Measurements from ENCODE around the gene DOP1B.
"Not testable (repeated sequence)": the region's sequence is repeated elsewhere in the genome, so short reads cannot be mapped to it uniquely, and the experiment has no call there.

Gene DOP1B

DNA sequence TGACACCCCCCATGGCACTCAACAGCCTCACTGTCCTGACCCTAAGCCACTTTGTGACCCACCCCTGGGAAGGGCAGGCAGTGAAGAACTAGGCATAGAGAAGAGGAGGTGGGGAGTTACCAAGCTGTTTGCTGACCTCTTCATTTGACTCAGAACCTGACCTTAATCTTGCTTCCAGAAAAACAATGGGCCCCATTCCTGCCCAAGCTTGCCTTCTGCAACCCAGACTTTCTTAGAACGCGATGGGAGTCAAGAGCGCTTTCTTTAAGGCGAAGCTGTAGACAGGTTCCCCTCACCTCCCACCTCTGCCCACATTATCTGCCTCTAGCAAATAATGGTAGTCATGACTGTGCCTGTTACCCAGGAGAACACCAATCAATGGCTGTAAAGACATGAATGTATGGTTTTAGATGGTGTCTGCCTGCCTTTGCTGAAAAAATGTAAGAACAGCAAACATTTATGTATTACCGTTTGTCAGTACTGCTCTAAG, 30.0 kb upstream of the DOP1B start:
- DNase-seq (ENCODE audit: low read depth): no peak
- TF ChIP-seq, protein P1, sequence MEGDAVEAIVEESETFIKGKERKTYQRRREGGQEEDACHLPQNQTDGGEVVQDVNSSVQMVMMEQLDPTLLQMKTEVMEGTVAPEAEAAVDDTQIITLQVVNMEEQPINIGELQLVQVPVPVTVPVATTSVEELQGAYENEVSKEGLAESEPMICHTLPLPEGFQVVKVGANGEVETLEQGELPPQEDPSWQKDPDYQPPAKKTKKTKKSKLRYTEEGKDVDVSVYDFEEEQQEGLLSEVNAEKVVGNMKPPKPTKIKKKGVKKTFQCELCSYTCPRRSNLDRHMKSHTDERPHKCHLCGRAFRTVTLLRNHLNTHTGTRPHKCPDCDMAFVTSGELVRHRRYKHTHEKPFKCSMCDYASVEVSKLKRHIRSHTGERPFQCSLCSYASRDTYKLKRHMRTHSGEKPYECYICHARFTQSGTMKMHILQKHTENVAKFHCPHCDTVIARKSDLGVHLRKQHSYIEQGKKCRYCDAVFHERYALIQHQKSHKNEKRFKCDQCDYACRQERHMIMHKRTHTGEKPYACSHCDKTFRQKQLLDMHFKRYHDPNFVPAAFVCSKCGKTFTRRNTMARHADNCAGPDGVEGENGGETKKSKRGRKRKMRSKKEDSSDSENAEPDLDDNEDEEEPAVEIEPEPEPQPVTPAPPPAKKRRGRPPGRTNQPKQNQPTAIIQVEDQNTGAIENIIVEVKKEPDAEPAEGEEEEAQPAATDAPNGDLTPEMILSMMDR (IDR thresholded peaks at IDR 0.05; ENCODE audit: low read length, missing control alignments): no peak
- no peak overlapping the region for H3K4me3 ChIP-seq (replicated peaks; ENCODE audit: low read depth, low read length)

DNA sequence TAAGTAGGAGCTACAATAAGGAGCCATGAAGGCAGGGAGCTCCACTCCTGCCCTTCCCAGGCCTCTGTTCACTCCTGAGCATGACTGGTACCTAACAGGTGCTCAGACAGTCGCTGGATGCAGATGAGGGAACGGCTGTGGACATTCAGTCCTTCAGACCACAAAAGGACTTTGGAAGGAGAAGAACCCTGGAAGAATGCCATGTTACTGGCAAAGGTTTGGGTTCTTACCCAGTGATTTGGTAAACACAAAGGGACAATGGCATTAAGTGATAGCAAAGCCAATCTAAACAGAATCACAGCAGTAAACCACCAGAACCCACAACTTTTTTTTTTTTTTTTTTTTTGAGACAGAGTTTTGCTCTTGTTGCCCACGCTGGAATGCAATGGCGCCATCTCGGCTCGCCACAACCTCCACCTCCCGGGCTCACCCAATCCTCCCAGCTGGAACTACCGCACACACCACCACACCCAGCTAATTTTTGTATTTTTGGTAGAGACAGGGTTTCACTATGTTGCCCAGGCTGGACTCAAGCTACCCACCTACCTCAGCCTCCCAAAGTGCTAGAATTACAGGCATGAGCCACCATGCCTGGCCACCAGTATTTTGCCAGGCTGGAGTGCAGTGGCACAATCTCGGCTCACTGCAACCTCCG, 29.2 kb upstream of the DOP1B start:
- TF ChIP-seq, protein P1 (IDR thresholded peaks at IDR 0.05; ENCODE audit: low read length, missing control alignments): no peak
- no peak for DNase-seq (ENCODE audit: low read depth)
- H3K4me3 ChIP-seq (replicated peaks; ENCODE audit: low read depth, low read length): no peak overlapping the region

DNA sequence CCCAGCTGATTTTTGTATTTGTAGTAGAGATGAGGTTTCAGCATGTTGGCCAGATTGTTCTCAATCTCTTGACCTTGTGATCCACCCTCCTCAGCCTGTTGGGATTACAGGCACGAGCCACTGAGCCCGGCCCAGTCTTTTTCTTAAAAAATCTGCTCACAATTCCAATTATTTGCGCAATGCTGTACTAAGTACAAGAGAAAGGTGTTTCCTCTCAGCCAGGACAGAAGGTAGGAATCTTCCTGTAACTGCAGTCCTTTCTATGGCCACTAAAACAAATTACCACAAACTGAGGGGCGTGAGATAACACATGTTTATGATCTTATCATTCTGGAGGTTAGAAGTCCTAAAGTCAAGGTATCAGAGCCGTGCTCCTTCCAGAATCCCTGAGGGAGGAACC, 28.6 kb upstream of the DOP1B start:
- no peak for DNase-seq (ENCODE audit: low read depth)
- TF ChIP-seq, protein P1 (IDR thresholded peaks at IDR 0.05; ENCODE audit: low read length, missing control alignments): no peak
- no peak overlapping the region for H3K4me3 ChIP-seq (replicated peaks; ENCODE audit: low read depth, low read length)

DNA sequence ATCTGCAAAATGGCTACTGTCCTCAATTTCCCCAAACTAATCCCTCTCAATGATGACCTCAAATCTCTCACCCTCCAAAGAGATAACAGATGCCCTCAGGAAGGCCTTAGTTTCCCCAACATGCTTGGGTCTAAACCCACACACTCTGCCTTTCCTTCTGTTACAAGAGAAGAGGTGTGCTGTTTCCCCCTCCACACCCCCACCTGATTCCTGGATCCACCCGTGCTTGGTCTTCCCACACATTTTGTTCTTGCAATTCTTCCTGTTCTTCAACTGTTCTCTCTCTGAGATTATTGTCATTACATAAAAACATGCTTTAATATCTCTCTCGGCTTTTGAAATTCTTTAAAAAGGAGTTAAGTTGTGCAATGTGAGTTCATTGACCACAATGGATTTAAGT, 27.4 kb upstream of the DOP1B start:
- DNase-seq (ENCODE audit: low read depth): no peak
- H3K4me3 ChIP-seq (replicated peaks; ENCODE audit: low read depth, low read length): no peak overlapping the region

DNA sequence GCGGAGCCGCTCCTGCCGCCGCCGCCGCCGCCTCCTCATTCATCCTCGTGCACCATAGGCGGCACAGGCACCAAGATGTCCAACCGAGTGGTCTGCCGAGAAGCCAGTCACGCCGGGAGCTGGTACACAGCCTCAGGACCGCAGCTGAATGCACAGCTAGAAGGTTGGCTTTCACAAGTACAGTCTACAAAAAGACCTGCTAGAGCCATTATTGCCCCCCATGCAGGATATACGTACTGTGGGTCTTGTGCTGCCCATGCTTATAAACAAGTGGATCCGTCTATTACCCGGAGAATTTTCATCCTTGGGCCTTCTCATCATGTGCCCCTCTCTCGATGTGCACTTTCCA, 26.2 kb upstream of the DOP1B start:
- DNase-seq (ENCODE audit: low read depth): not testable (repeated sequence)
- peak overlapping the region; percentile 37 for H3K4me3 ChIP-seq (replicated peaks; ENCODE audit: low read depth, low read length)

More for the DNA sequence above, 27.4 kb upstream of the DOP1B start:
- TF ChIP-seq, protein P1 (IDR thresholded peaks at IDR 0.05; ENCODE audit: low read length, missing control alignments): no peak

DNA sequence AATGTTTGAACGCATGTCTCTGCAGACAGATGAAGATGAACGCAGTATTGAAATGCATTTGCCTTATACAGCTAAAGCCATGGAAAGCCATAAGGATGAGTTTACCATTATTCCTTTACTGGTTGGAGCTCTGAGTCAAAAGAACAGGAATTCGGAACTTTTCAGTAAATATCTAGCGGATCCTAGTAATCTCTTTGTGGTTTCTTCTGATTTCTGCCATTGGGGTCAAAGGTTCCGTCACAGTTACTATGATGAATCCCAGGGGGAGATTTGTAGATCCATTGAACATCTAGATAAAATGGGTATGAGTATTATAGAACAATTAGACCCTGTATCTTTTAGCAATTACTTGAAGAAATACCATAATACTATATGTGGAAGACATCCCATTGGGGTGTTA, 25.8 kb upstream of the DOP1B start:
- H3K4me3 ChIP-seq (replicated peaks; ENCODE audit: low read depth, low read length); DNase-seq (ENCODE audit: low read depth): not testable (repeated sequence)

DNA sequence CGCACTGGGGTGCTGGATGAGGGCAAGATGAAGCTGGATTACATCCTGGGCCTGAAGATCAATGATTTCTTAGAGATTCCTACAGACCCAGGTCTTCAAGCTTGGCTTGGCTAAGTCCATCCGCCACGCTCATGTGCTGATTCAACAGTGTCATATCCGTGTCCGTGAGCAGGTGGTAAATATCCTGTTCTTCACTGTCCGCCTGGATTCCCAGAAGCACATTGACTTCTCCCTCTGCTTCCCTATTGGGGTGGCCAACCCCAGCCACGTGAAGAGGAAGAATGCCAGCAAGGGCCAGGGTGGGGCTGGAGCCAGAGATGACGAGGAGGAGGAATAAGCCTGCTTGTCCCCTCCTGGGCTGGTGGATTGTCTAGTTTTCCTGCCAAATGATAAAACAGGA, 23.9 kb upstream of the DOP1B start:
- H3K4me3 ChIP-seq (replicated peaks; ENCODE audit: low read depth, low read length): no peak overlapping the region
- TF ChIP-seq, protein P1 (IDR thresholded peaks at IDR 0.05; ENCODE audit: low read length, missing control alignments): no peak
- DNase-seq (ENCODE audit: low read depth): no peak

DNA sequence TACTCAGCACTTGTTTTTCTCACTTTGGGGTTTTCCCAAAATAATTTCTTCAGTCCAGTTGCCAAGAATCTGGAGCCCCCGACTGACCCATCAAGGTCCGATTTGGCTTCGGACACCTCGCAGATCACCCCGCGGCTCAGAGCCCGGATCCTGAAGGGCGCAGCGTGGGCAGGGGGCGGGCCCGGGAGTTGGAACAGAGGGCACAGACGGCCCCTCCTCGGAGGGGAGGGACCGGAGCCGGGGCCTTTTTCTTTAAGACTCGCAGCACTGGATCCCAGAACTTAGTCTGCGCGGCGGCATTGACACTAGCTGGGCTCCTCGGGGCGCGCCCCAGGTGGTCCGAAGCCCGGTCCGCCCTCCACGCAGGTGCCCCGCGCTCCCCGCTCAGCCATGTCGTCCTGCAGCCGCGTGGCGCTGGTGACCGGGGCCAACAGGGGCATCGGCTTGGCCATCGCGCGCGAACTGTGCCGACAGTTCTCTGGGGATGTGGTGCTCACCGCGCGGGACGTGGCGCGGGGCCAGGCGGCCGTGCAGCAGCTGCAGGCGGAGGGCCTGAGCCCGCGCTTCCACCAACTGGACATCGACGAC, 21.7 kb upstream of the DOP1B start, which contains the start of gene CBR3:
Gene CBR3 (plus strand): TSS at position 277 of the 588 bp plus-strand sequence. CDS start 114 bp downstream, at position 391.
- TF ChIP-seq, protein P1 (IDR thresholded peaks at IDR 0.05; ENCODE audit: low read length, missing control alignments): no peak
- H3K4me3 ChIP-seq (replicated peaks; ENCODE audit: low read depth, low read length): peak within 1 kb of the TSS; percentile 61
- DNase-seq (ENCODE audit: low read depth): peak; percentile 79
